Renal cortical epithelial cell (primary cell): ENCODE data around the gene GADD45G. TPM values are rescaled to one million over a fixed set of nuclear protein-coding genes. Genes with fewer than 3 reads are reported as not detected.
A peak's percentile ranks its signal among the peaks of the same experiment; 100 is the strongest.

Experiments
- DNase-seq: peaks from one replicate; pipeline ENCODE4 v3.0.0-alpha.2; 2011; ENCODE audit warnings: low read depth
- total RNA-seq: library from RNA; depleted of rRNA; stranded (reverse); fragments of >200 nt; gene quantifications from 2 replicates; pipeline ENCODE4 v1.2.3, GENCODE V29; 2014

Gene GADD45G
- total RNA-seq, 1 donor from 2014 or later: 0.20 TPM

DNA sequence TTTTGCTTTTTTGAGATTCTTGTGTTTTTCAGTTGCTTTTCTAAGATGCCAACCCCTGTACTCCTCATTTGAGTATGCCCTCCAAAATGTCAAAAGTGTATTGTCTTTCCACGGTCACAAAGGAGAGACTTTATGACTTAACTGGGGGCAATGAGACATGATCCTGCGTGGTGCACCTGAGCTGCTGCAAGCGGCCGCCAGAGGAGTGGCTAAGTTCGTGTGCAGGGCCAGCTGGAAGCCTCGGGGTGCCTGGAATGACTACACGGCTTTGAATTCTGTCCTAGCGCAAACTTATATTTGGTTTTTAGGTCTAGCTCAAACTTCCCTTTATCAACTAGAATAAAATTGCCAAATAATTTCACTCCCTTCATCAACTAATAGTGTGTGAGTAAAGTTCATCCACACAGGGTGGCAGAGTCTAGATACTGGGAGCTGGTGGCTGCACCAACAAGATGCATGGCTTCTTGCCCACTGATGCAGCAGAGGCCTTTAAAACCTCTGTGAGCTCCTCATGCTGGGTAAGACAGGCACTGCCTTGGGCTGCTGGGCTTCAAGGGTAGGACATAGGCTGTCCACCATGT lies 4.7 kb downstream of the GADD45G start:
- no peak for DNase-seq

DNA sequence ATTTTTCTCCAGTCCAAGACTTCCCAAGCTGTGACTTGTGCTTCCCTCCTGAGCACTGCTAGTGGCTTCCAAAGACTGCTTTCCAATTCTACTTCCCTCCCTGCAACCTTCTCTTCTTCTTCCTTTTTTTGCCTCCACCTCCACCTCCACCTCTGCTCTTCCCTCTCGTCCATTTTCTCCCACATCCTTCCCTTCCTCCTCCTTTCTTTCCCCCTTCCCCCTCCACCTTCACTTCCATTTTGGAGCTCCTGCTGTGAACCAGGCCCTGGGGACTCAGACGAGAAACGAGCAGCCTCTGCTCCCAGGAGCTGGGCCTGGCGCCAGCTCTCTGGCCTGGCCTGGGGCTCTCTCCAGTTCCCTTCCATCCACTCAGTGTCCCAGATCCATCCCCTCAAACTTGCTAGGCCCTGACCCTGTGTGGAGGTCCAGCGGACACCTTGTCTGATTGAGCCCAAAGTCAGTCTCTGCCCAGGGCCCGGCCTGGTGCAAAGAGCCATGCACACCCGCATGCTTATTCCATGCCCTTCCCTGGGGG lies 5.6 kb downstream of the GADD45G start:
- DNase-seq: no peak

DNA sequence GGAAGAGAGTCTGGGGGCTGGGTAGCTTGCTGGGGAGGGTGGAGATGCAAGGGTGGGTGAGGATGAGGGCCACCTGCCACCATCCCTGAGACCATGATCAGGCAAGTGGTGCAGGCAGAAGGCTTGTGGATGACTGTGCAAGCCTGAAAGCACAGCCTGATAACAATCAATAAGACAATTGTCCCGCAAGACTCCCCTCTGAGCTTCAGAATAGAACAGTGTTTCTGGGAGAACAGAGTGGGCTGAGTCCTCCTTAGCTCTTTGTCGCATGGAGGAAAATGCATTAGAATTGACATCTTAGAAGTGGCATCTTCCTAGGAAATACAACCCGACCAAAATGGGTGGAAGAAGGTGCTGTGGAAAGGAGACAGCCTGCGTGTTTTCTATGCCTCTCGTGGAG lies 6.6 kb downstream of the GADD45G start:
- DNase-seq: no peak

DNA sequence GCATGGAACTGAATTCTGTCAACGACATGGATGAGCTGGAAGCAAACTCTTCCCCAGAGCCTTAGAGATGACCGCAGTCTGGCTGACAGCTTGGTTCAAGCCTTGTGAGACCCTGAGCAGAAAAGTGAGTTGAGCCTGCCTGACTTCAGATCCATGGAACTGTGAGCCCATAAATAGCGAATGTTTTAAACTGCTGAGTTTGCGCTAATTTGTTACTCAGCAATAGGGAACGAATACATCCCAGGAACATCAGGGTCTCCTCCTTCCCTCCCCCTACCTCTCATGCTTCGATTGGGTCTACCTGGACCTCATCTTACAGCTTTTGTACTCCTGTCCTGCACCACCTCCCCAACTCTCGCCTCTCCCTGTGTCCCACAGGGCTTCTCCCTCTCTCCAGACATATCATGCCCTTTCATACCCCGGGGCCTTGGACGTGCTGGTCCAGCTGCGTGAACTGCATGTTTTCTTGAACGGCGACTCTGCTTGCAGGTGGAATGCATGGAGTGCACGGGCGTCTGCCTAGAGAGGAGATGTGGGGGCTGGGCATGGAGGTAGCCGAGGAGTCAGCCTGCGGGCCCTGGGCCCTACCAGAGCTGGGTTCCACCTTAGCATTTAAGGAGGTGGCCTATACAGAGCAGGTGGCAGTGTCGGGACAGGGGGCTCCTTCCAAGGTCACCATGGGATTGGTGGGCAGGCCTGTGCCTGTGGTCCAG lies 7.9 kb downstream of the GADD45G start:
- DNase-seq: no peak

DNA sequence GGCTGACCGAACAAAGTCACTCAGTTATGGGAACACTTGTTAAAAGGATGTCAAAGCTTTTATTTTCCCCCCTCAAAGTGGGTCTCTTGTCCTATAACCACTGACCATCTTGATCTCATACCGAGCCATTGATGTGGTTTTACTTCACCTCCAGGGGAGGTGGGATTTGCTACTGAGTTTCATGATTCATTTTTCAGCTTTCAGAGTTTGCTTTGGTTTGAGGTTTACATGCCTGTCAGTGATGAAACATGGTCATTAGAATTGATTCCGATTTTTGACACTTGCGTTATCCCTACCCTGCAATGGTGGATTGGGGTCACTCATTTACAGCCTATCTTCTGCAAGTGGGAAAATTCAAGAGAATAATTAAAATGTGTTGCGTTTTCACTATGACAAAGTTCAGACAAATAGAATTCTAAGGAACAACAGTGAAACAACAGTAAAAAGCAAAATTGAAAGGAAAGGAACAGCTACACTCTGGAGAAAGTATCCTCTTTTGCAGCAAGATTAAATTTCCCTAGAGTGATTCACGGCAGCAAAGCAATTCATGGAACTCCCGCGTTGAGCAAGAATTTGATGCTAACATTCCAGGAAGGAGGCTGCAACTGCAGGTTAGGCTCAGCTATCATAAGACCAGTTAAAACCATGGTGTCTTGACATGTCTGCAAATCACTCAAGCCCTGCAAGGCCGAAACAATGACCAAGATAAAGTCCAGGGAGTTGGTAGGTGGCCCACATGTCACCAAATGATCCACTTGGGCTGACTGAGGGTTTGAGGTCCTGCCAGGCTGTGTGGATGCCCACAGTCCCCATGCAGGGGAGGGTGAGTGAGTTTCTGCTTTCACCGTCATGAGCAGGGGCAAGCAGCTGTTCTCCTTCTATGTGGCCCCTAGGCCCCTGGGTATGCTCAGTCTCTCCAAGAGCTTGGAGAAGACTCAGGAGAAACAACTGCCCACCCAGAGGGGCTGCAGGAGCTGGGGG lies 9.4 kb downstream of the GADD45G start:
- no peak for DNase-seq

DNA sequence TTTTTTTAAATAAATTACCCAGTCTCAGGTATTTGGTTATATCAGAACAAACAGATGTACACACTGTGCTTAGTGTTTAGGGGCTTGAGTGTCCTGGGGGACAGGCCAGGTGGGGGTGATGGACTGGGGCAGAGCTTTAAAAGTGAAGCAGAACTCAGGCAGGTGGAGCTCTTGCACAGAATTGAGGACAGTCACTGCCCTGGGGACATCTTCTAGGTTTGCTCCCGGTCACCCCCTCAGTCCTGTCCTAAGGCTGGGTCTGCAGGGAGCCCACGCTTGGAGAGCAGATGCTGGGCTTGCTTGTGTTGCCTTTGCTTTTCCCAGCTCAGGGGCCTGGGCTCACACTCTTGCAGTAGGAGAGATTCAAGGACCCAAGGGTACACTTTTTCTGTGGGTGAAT lies 10.8 kb downstream of the GADD45G start:
- DNase-seq: no peak

DNA sequence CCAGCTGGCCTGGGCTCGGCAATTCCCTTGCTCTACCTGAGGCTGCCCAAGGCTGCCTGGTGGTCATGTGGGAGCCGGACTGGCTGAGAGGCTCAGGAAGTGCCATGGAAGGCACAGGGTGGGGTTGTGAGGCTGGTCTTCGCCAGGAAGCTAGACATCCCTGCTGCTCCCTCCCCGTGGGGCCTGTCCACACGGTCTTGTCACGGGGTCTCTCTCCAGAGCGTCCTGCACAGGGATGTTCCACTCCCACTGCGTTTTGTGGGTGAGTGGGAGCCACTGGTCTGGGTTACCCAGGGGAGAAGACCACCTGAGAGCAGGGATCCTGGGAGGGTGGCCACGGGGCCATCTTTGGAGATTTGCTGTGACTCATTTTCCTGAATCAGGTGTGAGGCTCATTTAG lies 11.6 kb downstream of the GADD45G start:
- DNase-seq: no peak

DNA sequence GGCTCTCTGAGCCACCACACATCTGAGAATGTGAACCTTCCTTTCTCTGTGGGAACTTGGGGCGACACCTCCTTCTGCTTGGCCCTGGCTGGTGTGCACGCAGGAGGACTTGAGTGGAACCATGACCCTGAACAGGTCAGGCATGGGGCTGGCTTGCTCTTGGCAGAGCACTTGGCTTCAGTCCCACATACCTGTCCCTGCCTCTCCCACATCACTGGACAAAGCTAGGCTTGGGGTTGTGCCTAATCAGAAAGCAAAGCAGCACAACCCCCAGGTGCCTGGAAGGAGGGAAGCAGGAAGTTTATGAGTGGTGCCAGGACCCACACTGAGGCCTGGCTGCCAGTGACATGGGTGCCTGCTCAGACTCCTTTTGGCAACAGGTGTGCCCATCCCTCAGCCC lies 13.2 kb downstream of the GADD45G start:
- DNase-seq: peak; percentile 22

DNA sequence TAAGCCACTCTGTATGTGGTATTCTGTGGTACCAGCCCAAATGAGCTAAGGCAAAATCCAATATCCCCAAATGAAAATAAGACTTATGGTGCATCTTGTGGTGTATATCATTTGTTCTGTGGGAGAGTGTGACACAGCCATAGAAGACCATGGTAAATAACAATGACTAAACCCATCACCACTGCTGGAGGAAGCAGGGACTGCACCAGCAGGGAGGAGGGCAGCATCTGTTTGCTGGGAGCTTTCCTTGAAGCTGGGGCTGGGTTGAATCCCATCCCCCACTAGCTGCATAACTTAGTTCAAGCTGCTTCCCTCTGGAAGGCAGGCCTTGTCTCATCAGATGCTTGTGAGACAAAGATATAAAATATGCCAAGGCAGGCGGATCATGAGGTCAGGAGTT lies 14.2 kb downstream of the GADD45G start:
- no peak for DNase-seq

DNA sequence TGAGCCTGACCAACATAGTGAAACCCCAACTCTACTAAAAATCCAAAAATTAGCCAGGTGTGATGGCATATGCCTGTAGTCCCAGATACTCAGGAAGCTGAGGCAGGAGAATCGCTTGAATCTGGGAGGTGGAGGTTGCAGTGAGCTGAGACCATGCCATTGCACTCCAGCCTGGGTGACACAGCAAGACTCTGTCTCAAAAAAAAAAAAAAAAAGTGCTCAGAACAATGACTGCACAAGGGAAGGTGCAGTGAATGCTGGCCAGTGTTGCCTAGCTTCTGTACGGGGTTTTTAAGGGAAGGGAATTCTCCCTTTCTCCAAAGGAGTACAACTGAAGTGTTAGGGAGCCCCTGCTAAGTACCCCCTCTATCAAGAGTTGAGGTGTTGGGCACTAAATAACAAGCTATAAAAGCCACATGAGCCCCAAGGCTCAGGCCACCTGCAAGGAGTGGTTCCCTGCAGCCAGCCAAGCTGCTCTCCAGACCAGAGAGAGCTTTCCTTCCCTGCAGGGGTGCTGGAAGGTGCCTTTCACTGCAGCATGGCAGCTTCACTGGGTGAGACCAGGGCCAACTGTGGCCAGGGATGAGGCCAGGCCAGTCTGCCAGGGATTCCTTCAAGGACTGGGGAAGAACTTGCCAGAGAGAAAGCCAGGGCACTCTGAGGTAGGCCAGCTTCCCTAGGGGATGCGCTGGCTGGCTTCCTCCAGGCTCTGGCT lies 14.8 kb downstream of the GADD45G start:
- no peak for DNase-seq

DNA sequence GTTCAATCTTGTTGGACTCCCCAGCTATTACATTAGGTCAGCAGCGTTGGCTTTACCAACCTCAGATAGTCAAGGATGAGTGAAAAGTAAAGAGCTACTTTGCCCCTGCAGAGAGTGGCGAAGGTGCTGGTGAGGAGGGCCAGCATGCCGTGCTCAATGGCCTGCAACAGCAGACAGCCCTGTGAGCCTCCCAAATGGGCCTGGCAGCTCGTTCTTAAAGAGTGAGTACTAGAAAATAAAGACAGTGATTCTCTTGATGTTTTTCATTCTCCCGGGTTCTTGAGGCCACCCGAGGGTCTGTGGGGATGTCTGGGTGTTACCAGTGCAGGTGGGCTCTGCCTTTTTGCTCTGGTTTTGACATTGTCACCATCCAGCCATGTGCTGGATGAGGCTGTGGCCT lies 16.2 kb downstream of the GADD45G start:
- DNase-seq: no peak

DNA sequence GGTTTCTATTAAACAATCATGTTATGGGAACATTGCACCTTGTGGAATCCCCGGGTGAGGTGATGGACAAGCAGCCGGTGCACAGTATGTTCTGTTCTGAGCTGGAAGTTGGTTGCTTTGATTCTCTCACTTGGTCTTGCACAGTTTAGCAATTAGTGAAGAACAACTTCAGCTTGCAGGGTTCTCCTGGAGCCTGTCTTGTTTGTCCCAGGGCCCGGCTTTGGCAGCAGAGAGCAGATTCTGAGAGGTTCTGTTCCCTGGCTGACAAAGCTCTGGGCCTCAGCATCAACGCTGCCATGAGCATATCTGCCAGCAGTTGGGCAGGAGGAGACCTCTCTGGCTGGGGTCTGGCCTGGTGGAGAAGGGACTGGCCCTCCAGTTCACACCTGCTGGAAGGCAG lies 16.9 kb downstream of the GADD45G start:
- DNase-seq: no peak

DNA sequence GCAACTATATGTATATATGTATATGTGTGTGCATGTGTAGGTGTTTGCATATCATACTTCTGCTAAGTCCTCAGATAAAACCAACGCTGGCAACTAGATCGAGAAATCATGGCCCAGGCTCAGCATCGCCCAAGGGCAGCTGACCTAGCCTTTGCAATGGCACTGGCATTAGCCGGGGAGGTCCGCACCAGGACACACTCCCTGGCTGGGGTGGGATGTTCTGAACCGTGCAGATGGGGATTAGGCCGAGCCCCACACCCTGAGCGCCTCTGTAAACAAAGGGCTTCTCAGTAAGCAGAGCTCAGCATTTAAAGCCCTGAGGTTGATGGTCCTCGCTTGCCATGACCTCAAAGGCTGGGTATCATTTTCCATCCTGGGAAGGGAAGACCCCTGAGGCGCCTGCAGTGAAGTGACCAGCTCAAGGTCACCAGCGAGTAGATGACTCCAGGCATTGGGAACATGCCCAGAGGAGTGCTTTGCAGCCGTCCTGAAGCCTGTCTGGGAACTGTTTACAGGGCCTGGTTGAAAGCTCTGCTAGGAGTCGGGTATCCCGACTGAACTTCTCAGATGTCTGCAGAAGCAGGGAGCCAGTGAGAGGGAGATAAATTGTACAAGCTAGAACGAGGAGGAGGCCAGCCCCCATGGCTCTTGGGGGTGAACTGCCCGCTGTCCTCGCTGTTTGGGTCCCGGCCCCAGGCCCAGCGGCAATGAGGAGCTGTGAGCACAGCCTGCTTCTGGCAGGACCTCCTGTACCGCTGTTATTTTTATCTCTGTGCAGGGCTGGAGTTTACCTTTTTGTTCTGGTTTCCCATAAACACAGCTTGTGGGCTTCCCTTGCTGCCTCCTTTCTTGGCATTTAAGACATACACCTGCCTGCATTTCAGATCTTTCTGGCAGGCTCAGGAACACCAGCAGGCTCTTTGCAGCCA lies 18.4 kb downstream of the GADD45G start:
- DNase-seq: no peak

DNA sequence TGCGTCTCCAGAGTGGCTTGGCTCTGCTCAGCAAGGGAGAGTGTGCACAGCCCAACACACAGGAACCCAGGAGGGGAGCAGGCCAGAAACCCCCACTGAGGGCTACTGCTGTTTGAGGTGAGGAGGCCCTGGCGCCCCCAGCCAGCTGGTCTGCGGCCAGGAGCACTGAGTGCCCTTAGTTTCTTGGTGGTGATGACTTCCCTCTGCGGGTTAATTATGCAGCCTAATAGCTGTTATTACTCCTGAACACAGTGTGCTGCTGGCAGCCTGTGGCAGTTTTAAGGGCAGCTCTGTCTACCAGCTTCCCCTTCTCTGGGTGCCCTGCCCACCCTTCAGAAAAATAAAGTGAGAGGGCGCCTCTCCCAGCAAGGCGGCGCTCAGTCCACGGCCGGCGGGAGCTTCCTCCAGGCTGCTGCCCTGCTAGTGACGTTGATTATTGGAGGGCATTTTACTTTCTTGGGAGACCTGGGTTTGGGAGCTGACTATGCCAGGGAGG lies 19.2 kb downstream of the GADD45G start:
- no peak for DNase-seq

DNA sequence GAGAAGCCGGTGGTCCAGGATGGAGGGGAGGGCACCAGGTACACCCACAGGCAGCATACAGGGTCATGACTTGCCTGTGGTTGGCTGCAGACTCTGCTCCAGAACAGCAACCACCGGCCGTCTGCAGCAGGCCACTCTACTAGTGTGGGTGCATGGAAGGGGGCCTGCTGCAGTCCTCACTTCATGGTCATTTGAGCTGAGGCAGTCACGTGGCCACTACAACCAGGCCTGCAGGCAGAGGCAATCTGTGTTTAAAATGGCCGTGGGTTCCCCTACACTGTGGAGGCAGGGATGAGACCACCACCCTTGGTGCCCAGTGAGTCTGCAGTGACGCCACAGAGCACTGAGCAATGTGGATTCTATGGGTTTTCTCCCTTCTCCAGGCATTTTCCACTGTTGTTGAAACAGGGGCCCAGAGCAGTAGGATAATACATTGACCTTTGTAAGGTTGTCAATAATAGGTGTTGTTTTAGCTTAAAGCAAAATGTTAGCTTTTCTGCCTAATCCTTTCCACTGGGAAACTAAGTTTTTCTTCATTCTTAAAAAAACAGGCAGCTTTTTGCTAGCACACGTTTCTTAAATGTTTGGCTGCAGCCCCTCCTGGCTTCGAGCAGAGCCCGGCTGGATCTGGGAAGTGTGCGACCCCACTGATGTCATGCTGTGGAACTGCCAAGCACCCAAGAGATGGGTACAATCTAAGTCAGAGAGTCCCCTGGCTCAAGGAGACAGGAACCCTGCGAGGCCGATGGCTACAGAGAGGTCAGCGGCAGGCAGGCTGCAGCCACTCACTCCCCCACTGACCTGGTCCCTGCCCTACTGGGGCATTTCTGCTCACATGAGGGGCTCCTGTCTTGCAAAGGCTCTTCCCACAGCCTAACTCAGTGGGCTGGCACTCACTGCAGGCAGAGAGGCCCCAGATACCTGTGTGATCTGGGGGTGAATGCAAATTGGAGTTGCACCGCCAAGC lies 21.2 kb downstream of the GADD45G start:
- DNase-seq: no peak

DNA sequence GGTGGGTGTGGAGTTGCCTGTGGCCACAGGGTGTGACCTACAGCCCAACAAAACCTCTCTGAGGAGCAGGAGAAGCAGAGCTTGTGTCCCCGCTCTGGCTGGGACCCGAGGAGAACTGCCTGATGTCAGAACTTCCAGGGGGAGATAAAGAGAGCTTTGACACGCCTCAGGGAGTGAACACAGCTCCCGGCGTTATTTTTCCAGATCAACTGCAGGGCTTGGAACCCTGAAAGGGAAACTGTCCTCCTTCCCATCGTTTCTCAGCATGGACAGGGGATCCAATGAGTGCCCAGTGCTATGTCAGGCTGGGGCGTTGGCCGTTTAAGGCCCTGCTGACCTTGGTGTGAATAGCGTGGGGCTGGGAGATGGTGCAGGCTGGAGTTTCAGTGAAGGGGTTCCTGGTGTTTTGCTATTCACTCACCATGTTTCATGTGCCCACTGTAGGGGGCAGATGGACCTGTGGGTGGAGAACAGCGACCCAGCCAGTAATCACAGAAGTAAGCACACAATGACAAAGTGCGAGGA lies 22.0 kb downstream of the GADD45G start:
- no peak for DNase-seq

DNA sequence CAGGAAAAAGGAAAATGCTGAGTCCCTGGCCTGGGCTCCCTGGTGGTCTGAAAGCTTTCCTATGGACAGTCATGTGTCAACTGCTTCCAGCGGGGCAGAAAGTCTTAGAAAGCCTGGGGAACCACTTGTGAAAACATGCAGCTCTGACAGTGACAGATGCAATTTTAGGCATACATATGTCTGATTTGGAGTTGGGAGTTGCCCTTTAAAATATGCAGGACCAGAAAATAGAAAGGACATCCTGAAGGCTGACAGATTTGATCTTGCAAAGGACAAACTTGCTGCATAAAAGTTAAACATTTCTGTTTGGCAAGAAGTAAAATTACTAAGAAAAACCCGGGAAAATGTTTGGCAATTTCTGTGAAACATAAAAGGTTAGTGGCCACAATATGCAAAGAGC lies 23.8 kb downstream of the GADD45G start:
- DNase-seq: no peak

DNA sequence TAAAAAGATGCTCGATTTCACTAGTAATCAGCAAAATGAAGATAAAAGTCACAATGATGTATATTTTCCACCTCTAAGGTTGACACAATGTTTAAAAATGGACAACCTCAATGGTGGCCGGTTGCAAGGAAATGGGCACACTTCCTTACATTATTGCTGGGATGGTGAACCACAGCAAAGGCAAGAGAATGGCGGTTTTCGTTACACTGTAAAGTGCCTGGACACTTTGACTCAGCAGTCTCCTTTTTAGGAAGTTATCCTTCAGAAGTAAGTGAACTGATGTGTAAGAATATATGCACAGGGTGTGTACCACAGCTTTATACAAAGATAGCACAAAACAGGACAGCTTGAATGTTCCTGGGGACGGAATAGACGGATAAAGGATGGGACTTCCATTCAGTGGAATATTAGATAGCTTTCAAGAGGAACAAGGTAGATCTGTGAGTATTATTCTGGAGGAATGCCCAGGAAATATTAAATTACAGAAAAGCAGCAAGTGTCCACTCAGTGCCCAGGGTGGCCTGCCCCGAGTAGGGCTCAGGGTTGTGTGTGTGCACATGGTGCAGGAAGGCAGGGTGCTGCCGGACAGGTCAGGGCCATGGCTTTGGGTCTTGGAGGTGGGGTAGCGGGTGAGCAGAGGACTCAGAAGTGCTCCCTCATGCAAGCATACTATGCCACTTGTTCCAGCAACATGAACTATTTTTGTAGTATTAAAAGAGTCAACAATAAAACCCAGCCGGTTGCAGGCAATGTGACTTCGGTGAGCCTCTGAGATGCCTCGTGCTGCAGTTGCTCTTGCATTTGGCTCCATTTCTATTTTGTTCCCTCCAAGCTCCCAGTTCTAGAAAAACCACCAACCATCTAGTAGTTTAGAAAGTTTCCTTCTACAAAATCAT lies 24.5 kb downstream of the GADD45G start:
- no peak for DNase-seq
